A549 (cell line): ENCODE measurements around the gene NPHS1. TPM values are rescaled to one million over a fixed set of nuclear protein-coding genes. Genes with fewer than 3 reads are reported as not detected.
A peak's percentile ranks its signal among the peaks of the same experiment; 100 is the strongest.

Experiments
- ATAC-seq, 2 experiments: fragments of 200-7000 bp in 1 of 2; fragments of >200 bp in 1 of 2; cut with Nextera tagmentation in 1 of 2; cut with Tn5 transposase in 1 of 2; 3 replicates each; pipeline versions ENCODE4 v1.8.0 to v1.9.1; 2018 to 2020; ENCODE audit warnings: mild to moderate bottlenecking in 1 of 2, moderate library complexity in 1 of 2
- CTCF ChIA-PET: fragments of 300-600 bp; sonication (Branson Sonifier 250); formaldehyde crosslinking; extraction: SDS; loops from one replicate; lab custom pipeline; 2021; ENCODE audit warnings: antibody characterized with exemption, inconsistent platforms; lab: Yijun Ruan, JAX
- POLR2A ChIA-PET: fragments of 350-600 bp; formaldehyde crosslinking; extraction: SDS; loops from one replicate; lab custom pipeline; 2021; ENCODE audit warnings: antibody characterized with exemption, inconsistent platforms; lab: Yijun Ruan, JAX
- DNase-seq, 2 experiments: peaks; one replicate each; pipeline versions ENCODE4 v3.0.0 to v3.0.0-alpha.2; 2011 to 2016; ENCODE audit warnings: low read depth in 1 of 2, low spot score in 1 of 2
- FAIRE-seq: peaks from 2 replicates; lab custom pipeline; 2011; peaks lifted over from hg19 to GRCh38; lab: Jason Lieb, UNC
- H3K27ac ChIP-seq, 2 experiments: fragments of >200 bp; sonication (Bioruptor Twin); formaldehyde crosslinking; 3 replicates each; pipeline ENCODE4 v1.5.1; 2016 to 2017
- H3K4me1 ChIP-seq: fragments of >200 bp; sonication (Bioruptor Twin); formaldehyde crosslinking; 3 replicates; pipeline ENCODE4 v1.6.1; 2016
- H3K4me2 ChIP-seq: fragments of >200 bp; sonication (Bioruptor Twin); formaldehyde crosslinking; 3 replicates; pipeline ENCODE4 v1.6.1; 2016
- H3K4me3 ChIP-seq: fragments of >200 bp; sonication (Bioruptor Twin); formaldehyde crosslinking; 3 replicates; pipeline ENCODE4 v1.5.1; 2016
- H3K9me3 ChIP-seq: fragments of >200 bp; sonication (Bioruptor Twin); formaldehyde crosslinking; 3 replicates; pipeline ENCODE4 v1.6.1; 2016
- BHLHE40 ChIP-seq: IDR thresholded peaks from 2 replicates; pipeline ENCODE4 v1.6.1; 2012; ENCODE audit warnings: low read depth, low read length, inconsistent platforms
- CBX2 ChIP-seq: fragments of 200-600 bp; sonication (generic); IDR thresholded peaks from 2 replicates; pipeline ENCODE4 v1.6.1; 2016; ENCODE audit warnings: low read depth, mild to moderate bottlenecking, borderline replicate concordance
- CBX8 ChIP-seq: fragments of 200-600 bp; sonication (generic); IDR thresholded peaks from 2 replicates; pipeline ENCODE4 v1.6.1; 2016
- CHD2 ChIP-seq: fragments of 150-350 bp; IDR thresholded peaks from 2 replicates; pipeline ENCODE4 v1.6.1; 2014; ENCODE audit warnings: low read length; ENCODE audit not compliant: partially characterized antibody
- CHD4 ChIP-seq: fragments of 200-600 bp; sonication (generic); IDR thresholded peaks from 2 replicates; pipeline ENCODE4 v1.6.1; 2016; ENCODE audit warnings: antibody characterized with exemption, mild to moderate bottlenecking, borderline replicate concordance
- EP300 ChIP-seq, 2 experiments: fragments of >200 bp; sonication (Bioruptor Twin); formaldehyde crosslinking; IDR thresholded peaks; 2 replicates in 1 of 2; 3 replicates in 1 of 2; pipeline ENCODE4 v1.6.1; 2016 to 2017
- FOSL2 ChIP-seq, 2 experiments: fragments of 450-650 bp in 1 of 2; fragments of >200 bp in 1 of 2; sonication (Bioruptor Twin) in 1 of 2; formaldehyde crosslinking; IDR thresholded peaks; 2 replicates each; pipeline versions ENCODE4 v1.5.0 to v1.6.1; 2016 to 2020; ENCODE audit warnings: mild to moderate bottlenecking in 1 of 2, moderate library complexity in 1 of 2
- FOXS1 ChIP-seq: fragments of 250-450 bp; sonication (Bioruptor Pico); IDR thresholded peaks from 2 replicates; pipeline ENCODE4 v1.5.0; 2020; ENCODE audit warnings: mild to moderate bottlenecking, moderate library complexity
- HDAC2 ChIP-seq: fragments of 200-600 bp; sonication (generic); IDR thresholded peaks from 2 replicates; pipeline ENCODE4 v1.6.1; 2016
- HEYL ChIP-seq: fragments of 250-450 bp; sonication (Bioruptor Pico); IDR thresholded peaks from 2 replicates; pipeline ENCODE4 v1.8.0; 2021; ENCODE audit warnings: mild to moderate bottlenecking, moderate library complexity
- HOXA7 ChIP-seq: fragments of 250-450 bp; sonication (Bioruptor Pico); IDR thresholded peaks from 2 replicates; pipeline ENCODE4 v1.5.0; 2020; ENCODE audit warnings: mild to moderate bottlenecking, moderate library complexity
- HOXB13 ChIP-seq: fragments of 250-450 bp; sonication (Bioruptor Pico); IDR thresholded peaks from 2 replicates; pipeline ENCODE4 v1.5.0; 2020; ENCODE audit warnings: low read depth, mild to moderate bottlenecking, moderate library complexity
- KDM1A ChIP-seq: fragments of 200-600 bp; sonication (generic); IDR thresholded peaks from 2 replicates; pipeline ENCODE4 v1.6.1; 2016; ENCODE audit warnings: low read depth, mild to moderate bottlenecking
- MAFK ChIP-seq: fragments of 450-650 bp; IDR thresholded peaks from 2 replicates; pipeline ENCODE4 v1.6.1; 2014; ENCODE audit not compliant: partially characterized antibody
- MAZ ChIP-seq: fragments of 150-350 bp; IDR thresholded peaks from 2 replicates; pipeline ENCODE4 v1.6.1; 2014; ENCODE audit warnings: antibody characterized with exemption, low read depth, low read length, borderline replicate concordance
- MYC ChIP-seq: IDR thresholded peaks from 2 replicates; pipeline ENCODE4 v1.6.1; 2012; ENCODE audit warnings: mild to moderate bottlenecking, inconsistent platforms, low read length, improper control_type of control experiment, borderline replicate concordance
- NR3C1 ChIP-seq: fragments of >200 bp; sonication (Bioruptor Twin); formaldehyde crosslinking; IDR thresholded peaks from 3 replicates; pipeline ENCODE4 v1.6.1; 2017
- POLR2AphosphoS2 ChIP-seq: conservative IDR thresholded peaks from 2 replicates; pipeline ENCODE4 v1.6.1; 2012; ENCODE audit warnings: low read length, improper control_type of control experiment, inconsistent platforms
- RAD21 ChIP-seq, 2 experiments: fragments of >200 bp in 1 of 2; sonication (Bioruptor Twin) in 1 of 2; formaldehyde crosslinking in 1 of 2; IDR thresholded peaks in 1 of 2; conservative IDR thresholded peaks in 1 of 2; 2 replicates in 1 of 2; 3 replicates in 1 of 2; pipeline ENCODE4 v1.6.1; 2012 to 2018; ENCODE audit warnings: inconsistent platforms in 1 of 2
- RCOR1 ChIP-seq: fragments of 150-350 bp; IDR thresholded peaks from 2 replicates; pipeline ENCODE4 v1.6.1; 2014; ENCODE audit warnings: antibody characterized with exemption, low read length, low read depth
- RFX5 ChIP-seq: fragments of 450-650 bp; IDR thresholded peaks from 2 replicates; pipeline ENCODE4 v1.7.1; 2014; ENCODE audit warnings: antibody characterized with exemption, mild to moderate bottlenecking, moderate library complexity
- RNF2 ChIP-seq: fragments of 200-600 bp; sonication (generic); IDR thresholded peaks from 2 replicates; pipeline ENCODE4 v1.6.1; 2016; ENCODE audit warnings: low read depth, mild to moderate bottlenecking, antibody characterized with exemption, moderate library complexity, borderline replicate concordance
- SREBF2 ChIP-seq: fragments of 450-650 bp; IDR thresholded peaks from 2 replicates; pipeline ENCODE4 v1.6.1; 2014; ENCODE audit warnings: mild to moderate bottlenecking, moderate library complexity
- ZFP36 ChIP-seq: fragments of 450-650 bp; IDR thresholded peaks from 2 replicates; pipeline ENCODE4 v1.6.1; 2014; ENCODE audit warnings: borderline replicate concordance; ENCODE audit not compliant: partially characterized antibody
- WGBS: methylation state at CpG from one replicate; pipeline ENCODE4 v1.1.6; 2017; ENCODE audit errors: missing lambda C conversion rate; 5-methylcytosine and 5-hydroxymethylcytosine counted together
- polyA plus RNA-seq, 4 experiments: library from polyadenylated mRNA; depleted of rRNA in 3 of 4; stranded (reverse); fragments of >200 nt; fragmentation: RNase III in 1 of 4; extraction: RNeasy Plus Mini Kit Qiagen cat#74134 plus additional on column Dnase treatment in 1 of 4; gene quantifications; 2 replicates in 3 of 4; 3 replicates in 1 of 4; pipeline ENCODE4 v1.2.3, GENCODE V29; 2011 to 2017
- TF ChIP-seq, protein P1 (sequence below): fragments of 450-650 bp; IDR thresholded peaks from 2 replicates; pipeline ENCODE4 v1.6.1; 2014; ENCODE audit warnings: antibody characterized with exemption
- TF ChIP-seq, protein P2 (sequence below): fragments of 150-350 bp; IDR thresholded peaks from 2 replicates; pipeline ENCODE4 v1.6.1; 2014; ENCODE audit warnings: low read depth, mild to moderate bottlenecking, low read length

Gene NPHS1
- polyA plus RNA-seq, 2 of the 4 experiments (the other 2 are of a cell fraction): 0.27 TPM

DNA sequence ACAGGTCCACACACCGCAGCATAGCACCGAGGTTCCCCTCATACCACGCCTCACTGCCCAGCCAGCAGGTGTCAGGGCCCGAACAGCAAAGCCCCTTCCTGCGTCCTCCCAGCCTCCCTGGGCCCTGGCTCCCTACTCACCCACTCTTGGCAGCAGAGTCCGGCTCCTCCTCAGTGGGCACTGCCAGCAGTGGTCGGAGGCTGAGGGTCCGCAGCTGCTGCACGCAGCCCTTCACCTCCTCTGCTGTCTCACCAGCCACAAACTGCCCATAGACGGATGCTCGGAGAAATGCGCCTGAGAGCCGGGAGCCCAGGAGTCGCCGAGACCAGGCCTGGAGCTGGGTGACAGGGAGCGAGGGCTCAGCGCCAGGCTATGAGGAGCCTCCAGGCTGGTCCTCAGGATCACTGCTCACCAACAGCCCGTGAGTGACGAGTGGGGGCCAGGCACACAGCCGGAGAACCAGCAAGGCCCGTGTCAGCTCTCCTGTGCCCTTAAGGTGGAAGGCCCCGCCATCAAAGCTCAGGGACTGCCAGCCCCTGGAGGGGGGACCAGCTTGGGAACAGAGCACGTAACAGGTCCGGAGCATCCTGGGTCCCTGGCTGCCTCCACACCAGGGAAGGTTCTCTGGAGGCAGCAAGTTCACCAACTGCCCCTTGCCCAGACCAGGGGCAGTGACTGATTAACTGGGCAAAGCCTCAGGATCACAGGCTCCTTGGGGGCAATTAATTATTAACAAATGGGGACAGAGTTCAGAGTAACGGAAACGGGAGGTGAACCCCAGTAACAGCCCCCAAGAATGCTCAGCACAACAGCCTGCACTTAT lies 39.9 kb downstream of the NPHS1 start, which contains the start of gene PRODH2:
Gene PRODH2 (minus strand): TSS at position 626 of the 823 bp plus-strand sequence. CDS start 40 bp downstream, at position 586.
- 71% methylated on average over 26 of the region's 26 CpGs for WGBS
- Histone ChIP-seq H3K4me2 (peak within 1 kb of the TSS; percentile 54), H3K4me3 (no peak within 1 kb of the TSS), H3K9me3 (no peaks in the 10 kb centered on the region), H3K27ac (peak within 1 kb of the TSS in 1 of 2 experiments; percentile 36; a peak in 3 of 6 replicates), H3K4me1 (peaks cover 15% of the 10 kb centered on the region)
- FAIRE-seq: no peak
- CTCF ChIA-PET: interaction anchor here (0.5 to 1.7 kb wide), 7 partner anchors 13 to 361 kb away, joined by 3 to 5 read pairs (median 3); no protein-coding TSS in a partner anchor
- DNase-seq: no peak
- ATAC-seq: peak; percentile 55 to 64
- POLR2A ChIA-PET: no interaction called here
- TF ChIP-seq HDAC2 (no peak), NR3C1 (no peak), SREBF2 (no peak), HEYL (CRISPR knock-in tag) (no peak), MYC (no peak), CHD2 (no peak), HOXB13 (no peak), HOXA7 (CRISPR knock-in tag) (no peak), CBX8 (no peak), ZFP36 (no peak), FOXS1 (CRISPR knock-in tag) (no peak), BHLHE40 (no peak), FOSL2 (IDR thresholded peaks at IDR 0.05) (no peak), FOSL2 (CRISPR knock-in tag; IDR thresholded peaks at IDR 0.05) (no peak), MAFK (no peak), CHD4 (no peak), RFX5 (no peak), KDM1A (no peak), POLR2AphosphoS2 (no peak)
- TF ChIP-seq, protein P1, sequence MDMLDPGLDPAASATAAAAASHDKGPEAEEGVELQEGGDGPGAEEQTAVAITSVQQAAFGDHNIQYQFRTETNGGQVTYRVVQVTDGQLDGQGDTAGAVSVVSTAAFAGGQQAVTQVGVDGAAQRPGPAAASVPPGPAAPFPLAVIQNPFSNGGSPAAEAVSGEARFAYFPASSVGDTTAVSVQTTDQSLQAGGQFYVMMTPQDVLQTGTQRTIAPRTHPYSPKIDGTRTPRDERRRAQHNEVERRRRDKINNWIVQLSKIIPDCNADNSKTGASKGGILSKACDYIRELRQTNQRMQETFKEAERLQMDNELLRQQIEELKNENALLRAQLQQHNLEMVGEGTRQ: no peak

DNA sequence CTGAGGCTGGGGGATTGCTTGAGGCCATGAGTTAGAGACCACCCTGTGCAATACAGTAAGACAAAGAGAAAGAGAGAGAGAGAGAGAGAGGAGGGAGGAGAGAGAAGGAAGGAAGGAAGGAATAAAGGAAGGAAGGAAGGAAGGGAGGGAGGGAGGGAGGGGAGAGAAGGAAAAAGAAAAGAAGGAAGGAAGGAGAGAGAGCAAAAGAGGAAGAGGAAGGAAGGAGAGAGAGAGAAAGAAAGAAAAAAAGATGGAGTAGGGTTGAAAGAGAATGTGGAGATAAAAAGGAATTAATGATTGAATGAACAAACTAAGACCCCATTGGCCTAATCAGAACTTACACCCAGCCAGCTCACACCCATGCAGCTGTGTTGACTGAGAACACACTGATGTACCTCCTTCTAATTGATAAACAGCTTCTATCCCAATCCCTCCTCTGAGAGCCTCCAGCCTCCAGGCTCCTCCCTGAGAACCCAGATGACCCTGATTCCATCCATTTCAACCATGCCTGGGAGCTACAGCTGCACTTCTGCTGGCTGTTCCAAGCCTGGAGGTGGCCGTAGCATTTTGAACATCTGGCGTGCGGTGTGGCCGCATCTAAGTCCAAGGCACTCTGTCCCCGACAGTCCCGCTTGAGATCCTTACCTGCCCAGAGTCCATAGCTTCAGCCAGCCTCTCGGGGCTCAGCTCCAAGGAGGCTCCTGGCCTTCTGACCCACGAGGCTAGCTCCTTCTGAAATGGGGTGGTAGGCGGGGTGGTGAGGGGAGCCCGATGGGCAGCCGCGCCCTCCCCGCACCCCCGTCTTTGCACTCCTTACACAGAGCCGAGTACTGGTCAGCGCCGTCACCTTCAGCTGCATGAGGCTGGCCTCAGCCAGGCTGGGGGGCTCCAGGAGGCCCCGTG lies 40.7 kb downstream of the NPHS1 start:
- Histone ChIP-seq H3K4me2 (no peak overlapping the region), H3K4me1 (peaks cover 15% of the 10 kb centered on the region), H3K9me3 (no peaks in the 10 kb centered on the region), H3K27ac (peak overlapping the region in 1 of 2 experiments; percentile 36; a peak in 2 of 6 replicates), H3K4me3 (no peak overlapping the region)
- ATAC-seq (peak; percentile 22 to 34), FAIRE-seq (no peak), DNase-seq (no peak)
- TF ChIP-seq RAD21 (conservative IDR thresholded peaks at IDR 0.05 in 1 of 2, IDR thresholded peaks at IDR 0.05 in 1 of 2) (no peak), RNF2 (no peak), CHD2 (no peak), BHLHE40 (no peak), CBX2 (no peak), MAZ (no peak), EP300 (IDR thresholded peaks at IDR 0.05) (no peak), RCOR1 (no peak), FOSL2 (IDR thresholded peaks at IDR 0.05) (no peak), FOSL2 (CRISPR knock-in tag; IDR thresholded peaks at IDR 0.05) (no peak)
- TF ChIP-seq, protein P2, sequence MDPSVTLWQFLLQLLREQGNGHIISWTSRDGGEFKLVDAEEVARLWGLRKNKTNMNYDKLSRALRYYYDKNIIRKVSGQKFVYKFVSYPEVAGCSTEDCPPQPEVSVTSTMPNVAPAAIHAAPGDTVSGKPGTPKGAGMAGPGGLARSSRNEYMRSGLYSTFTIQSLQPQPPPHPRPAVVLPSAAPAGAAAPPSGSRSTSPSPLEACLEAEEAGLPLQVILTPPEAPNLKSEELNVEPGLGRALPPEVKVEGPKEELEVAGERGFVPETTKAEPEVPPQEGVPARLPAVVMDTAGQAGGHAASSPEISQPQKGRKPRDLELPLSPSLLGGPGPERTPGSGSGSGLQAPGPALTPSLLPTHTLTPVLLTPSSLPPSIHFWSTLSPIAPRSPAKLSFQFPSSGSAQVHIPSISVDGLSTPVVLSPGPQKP: no peak
- CTCF ChIA-PET: interaction anchor here (0.5 to 1.7 kb wide), 7 partner anchors 12 to 362 kb away, joined by 3 to 5 read pairs (median 3); no protein-coding TSS in a partner anchor
- POLR2A ChIA-PET: interaction anchor here (0.6 kb wide), 1 partner anchor 24 kb away, joined by 5 read pairs; no protein-coding TSS in a partner anchor
- 80% methylated on average over 18 of the region's 18 CpGs for WGBS
